Heart left ventricle (tissue), 13 donors: ENCODE measurements around the gene SULT4A1.

Source experiments
- CTCF ChIP-seq, 12 donors: fragments of 200-600 bp; sonication (generic) in 4 of 12; IDR thresholded peaks; one replicate each; pipeline versions ENCODE4 v1.5.0 to v1.8.0; 2018 to 2022; ENCODE audit warnings: antibody characterized with exemption in 12 of 12, mild to moderate bottlenecking in 5 of 12
- POLR2A ChIP-seq, 2 donors: fragments of 450-650 bp; IDR thresholded peaks; one replicate each; pipeline ENCODE4 v1.6.1; 2017; ENCODE audit warnings: antibody characterized with exemption in 2 of 2, mild to moderate bottlenecking in 2 of 2, moderate library complexity in 2 of 2
- donor health status: ischemic (EF 13 %, LVEDD 7.1; RV severe dilation, severe dysfunction).
- donor health status: DM: no; HTN: yes; CAD: no.
- donor health status: DM: no; HTN: no; CAD: no.
- donor health status: ischemic (EF 25% LVEDD 6.9; RV normal size, moderate dysfunction).
- donor health status: ischemic (EF 25% LVEDD 5.7; RV mildly dilated, moderate dysfunction).
- donor health status: ischemic (EF 35%, LVEDD 5.7; RV mildly dilated, moderate dysfunction).
- donor health status: nonischemic (EF 11% LVEDD 7.7; RV severe dilation, severe dysfunction).
- donor health status: DM: yes; HTN: yes; CAD: no.
- donor health status: PGD.
- donor health status: ischemic (EF 29% LVEDD 5.4; RV normal size, mild dysfunction).
- donor health status: nonischemic (EF 23%, LVEDD 6.1; RV moderate dilation, normal function).

GRCh38 chr22:43885319-43885671 is 23.0 kb upstream of the SULT4A1 start:
- TF ChIP-seq CTCF (IDR thresholded peaks at IDR 0.05) (peak in 1 of 12 donors; percentile 7), POLR2A (IDR thresholded peaks at IDR 0.05) (no peak)
